ENCODE results near the gene RHBG.

RHBG gene

GRCh38 chr1:156429313-156430060 is 60.5 kb downstream of the RHBG start:
- FAIRE-seq, result no peak

GRCh38 chr1:156430303-156430702 is 61.3 kb downstream of the RHBG start:
- no peak for FAIRE-seq

GRCh38 chr1:156430866-156431265 is 61.9 kb downstream of the RHBG start:
- FAIRE-seq, result no peak

- FAIRE-seq, result no peak
Measured at GRCh38 chr1:156431366-156431765, 62.4 kb downstream of the RHBG start.

- FAIRE-seq, result no peak
Measured at GRCh38 chr1:156431769-156432668, 63.0 kb downstream of the RHBG start.

GRCh38 chr1:156432669-156433018 is 63.6 kb downstream of the RHBG start:
- FAIRE-seq, result no peak

GRCh38 chr1:156433032-156433431 is 64.0 kb downstream of the RHBG start:
- FAIRE-seq, result no peak

GRCh38 chr1:156433602-156434001 is 64.6 kb downstream of the RHBG start:
- FAIRE-seq, result no peak

All from A204.1 (cell line).